NCI-H748 treated with DMSO at 0.1 percent for 48 hours (cell line): ENCODE measurements around the gene ZNF281.

ENCODE experiments used
- DNase-seq: peaks from one replicate; lab custom pipeline; 2025; lab: John Stamatoyannopoulos, UW

The ZNF281 gene

DNA sequence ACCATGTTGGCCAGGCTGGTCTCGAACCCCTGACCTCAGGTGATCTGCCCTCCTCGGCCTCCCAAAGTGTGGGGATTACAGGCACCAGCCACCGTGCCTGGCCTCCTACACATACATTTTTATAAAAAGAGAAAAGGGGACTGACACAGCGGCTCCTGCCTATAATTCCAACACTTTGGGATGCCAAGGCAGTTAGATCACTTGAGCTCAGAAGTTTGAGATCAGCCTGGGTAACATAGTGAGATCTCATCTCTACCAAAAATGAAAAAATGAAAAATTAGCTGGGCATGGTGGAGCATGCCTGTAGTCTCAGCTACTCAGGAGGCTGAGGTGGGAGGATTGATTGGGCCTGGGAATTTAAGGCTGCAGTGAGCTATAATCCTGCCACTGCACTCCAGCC lies 23.4 kb downstream of the ZNF281 start:
- DNase-seq: no peak

GRCh38 chr1:200384818-200385390 lies 24.9 kb downstream of the ZNF281 start:
- no peak for DNase-seq

GRCh38 chr1:200381256-200381984 lies 28.4 kb downstream of the ZNF281 start:
- no peak for DNase-seq

GRCh38 chr1:200380589-200381021 lies 29.2 kb downstream of the ZNF281 start:
- DNase-seq: no peak

- DNase-seq: no peak
These were observed 29.8 kb downstream of the ZNF281 start for GRCh38 chr1:200379940-200380588.

- no peak for DNase-seq
These were observed 30.4 kb downstream of the ZNF281 start for GRCh38 chr1:200379432-200379757.

- no peak for DNase-seq
These were observed 31.7 kb downstream of the ZNF281 start for GRCh38 chr1:200378096-200378495.

- no peak for DNase-seq
These were observed 33.3 kb downstream of the ZNF281 start for GRCh38 chr1:200376528-200376927.

GRCh38 chr1:200374569-200375295 lies 35.1 kb downstream of the ZNF281 start:
- DNase-seq: no peak

- no peak for DNase-seq
These were observed 36.0 kb downstream of the ZNF281 start for GRCh38 chr1:200373811-200374231.

- no peak for DNase-seq
These were observed 37.0 kb downstream of the ZNF281 start for GRCh38 chr1:200372885-200373181.

DNA sequence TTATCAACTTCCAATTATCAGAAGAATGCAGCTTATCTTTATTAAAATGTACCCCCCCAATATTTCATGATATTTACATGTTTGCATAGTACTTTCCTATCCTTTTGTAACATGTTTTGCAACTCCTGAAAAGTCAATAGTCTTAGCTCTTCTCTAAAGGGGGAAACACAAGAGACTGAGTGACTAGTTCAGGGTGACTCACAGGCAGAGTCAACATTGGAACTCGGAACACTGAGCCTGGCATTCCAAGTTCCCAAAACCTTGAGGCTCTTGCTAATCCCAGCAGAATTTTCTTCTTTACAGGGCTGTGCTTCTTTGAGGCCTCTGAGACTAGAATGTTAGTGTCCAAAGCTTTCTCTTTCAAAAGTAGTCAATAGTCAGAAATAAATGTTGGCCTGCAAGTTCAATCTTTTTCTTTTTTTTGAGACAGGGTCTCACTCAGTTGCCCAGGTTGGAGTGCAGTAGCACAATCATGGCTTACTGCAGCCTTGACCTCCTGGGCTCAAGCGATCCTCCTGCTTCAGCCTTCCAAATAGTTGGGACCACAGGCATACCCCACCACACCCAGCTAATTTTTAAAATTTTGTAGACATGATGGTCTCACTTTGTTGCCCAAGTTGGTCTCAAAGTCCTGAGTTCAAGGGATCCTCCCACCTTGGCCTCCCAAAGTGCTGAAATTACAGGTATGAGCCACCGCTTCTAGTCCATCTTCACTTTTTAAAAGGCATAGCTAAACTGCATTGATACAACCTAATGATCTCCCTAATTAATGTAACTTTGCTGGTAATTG lies 37.5 kb downstream of the ZNF281 start:
- DNase-seq: no peak

DNA sequence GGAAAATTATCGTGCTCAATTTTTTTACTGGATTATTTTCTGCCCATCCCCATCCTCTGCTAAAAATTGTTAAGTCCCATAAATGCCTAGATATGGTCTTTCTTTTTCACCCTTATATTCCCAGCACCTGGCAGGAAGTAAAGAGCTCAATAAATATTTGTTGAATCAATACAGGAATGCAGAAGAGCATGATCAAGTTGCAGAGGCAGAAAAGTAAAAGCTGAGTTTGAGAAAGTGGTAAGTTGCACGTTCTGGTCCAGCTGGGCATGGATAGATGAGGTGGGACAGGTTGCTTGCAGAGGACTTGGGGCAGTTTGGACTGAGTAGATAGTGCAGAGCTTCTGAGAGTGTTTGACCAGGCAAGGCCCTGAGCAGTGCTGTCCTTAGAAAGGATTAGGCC lies 40.1 kb downstream of the ZNF281 start:
- no peak for DNase-seq

- no peak for DNase-seq
These were observed 40.7 kb downstream of the ZNF281 start for GRCh38 chr1:200369131-200369530.

DNA sequence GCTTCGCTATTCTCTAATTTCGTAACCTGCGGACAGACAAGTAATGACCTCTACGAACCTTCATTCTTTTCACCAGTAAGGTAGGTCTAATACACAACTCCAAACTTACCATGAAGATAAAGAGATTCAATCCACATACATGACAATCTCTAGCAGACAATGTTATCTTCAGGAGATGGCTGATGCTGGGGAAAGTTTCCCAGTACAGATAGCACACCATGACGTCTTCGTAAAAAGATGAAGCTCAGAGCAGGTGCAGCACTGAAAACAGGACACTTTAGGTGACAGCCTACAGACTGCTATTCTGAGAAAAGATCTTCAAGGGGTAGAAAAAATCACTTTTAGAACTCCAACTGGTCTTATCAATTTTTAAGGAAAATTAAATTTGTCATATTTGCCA lies 41.3 kb downstream of the ZNF281 start:
- no peak for DNase-seq

DNA sequence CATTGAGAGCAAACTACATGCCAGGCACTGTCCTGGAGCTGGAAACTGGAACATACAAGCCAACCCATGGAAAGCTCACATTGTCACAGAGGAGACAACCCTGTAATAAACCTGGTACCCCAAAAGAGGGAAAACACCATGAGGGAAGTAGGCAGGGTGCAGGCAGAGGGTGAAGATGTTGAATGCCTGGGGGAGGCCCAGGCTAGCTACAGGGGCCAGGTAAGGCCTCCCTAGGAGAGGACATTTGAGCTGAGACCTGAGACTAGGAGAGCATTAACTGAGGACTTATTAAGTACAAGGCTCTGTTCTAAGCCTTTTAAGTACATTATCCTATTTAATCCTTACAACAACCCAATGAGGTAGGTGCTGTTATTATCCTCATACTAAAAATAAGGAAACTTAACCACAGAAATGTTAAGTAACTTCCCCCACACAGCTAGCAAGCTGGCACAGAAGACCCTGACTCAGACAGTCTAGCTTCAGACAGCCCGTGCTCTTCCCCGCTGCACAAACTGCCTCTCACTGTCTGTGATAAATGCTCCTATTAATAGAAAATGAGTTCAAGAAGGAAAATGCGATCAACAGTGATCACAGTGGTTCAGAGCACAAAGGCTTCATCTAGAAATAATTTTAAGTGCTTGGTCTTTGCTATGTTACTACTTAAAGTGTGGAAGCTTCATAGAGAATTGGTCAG lies 41.8 kb downstream of the ZNF281 start:
- DNase-seq: no peak

DNA sequence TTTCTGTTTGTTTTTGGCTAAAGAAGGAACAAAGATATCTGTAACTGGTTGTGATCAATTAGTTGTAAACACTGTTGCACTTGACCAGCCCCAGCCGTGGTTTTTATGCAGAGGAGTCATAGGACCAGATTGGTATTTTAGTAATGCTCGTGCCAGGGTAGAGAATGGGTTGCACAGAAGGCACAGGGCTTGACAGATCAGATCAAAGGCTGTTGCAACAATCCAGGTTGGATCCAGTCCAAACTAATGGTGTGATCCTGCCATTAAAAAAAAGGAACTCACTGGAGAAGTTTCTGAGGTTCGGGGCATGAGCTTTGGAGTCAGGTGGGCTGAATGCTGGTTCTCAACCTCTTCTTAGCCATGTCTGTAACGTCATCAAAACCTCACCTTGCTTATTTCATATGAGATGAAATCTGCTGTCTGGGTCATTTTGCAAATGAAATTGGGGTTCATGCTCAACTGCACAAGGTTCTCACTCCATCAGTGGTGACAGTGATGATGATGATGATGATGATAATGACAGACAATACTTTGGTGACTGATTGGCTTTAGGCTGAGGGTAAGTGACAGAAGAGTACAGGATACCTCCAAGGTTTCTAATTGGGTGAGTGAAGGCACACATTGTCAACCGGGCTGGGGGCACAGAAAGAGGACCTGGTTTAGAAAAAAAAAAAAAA lies 43.1 kb downstream of the ZNF281 start:
- DNase-seq: no peak

- DNase-seq: no peak
These were observed 43.9 kb downstream of the ZNF281 start for GRCh38 chr1:200365897-200366426.

DNA sequence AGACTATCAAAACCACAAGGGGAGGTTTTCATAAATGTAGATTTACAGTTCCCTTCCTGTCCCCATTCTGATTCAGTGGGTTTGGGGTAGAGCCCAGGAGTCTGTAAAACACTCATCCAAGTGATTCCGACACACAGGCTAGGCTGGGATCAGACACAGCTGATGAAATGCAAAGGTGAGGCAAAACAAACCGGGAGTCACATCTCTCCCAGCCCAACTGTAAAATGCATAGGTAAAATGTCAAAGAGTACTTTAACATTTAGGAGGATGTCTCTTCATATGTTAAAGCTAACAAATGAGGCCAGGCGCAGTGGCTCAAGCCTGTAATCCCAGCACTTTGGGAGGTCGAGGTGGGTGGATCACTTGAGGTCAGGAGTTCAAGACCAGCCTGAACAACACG lies 45.0 kb downstream of the ZNF281 start:
- DNase-seq: no peak

DNA sequence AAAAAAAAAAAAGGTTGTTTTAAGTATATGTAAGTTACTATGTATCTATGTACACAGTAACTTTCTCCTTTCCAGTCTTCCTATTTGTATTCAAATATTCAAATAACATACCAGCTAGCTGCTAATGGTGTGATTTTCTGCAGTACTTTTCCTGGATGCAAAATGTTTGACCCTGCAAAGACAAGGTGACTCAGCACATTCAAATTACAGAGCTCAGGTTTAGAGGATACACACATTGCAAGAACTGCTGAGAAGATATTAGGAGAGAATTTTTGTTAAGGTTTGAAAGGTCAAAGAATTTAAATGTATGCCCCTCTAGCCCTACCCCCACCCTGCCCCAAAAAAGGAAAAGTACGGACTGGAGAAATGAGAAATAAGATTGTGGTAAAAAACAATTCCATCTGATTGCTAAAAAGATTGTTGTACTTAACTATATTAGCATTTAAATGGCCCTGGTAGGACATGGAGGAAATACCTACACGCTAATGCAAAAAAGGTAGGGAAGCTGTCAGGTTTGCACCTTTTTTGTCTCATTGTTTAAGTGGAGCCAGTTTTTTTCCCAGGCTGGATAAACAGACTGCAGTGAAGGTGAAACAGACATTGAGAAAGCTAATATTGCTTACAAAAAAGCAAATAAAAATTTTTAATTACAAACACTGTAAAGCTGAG lies 45.6 kb downstream of the ZNF281 start:
- no peak for DNase-seq
